ENCODE measurements around the gene SMIM1.

SMIM1 gene

GRCh38 chr1:3772715-3773571 is at the start of gene SMIM1:
Gene SMIM1, plus strand, starts transcription at chr1:3772749. Its CDS starts 2,625 bp downstream, at chr1:3775374.
- no peak for DNase-seq

GRCh38 chr1:3722846-3723245 is 49.7 kb upstream of the SMIM1 start:
- DNase-seq, result no peak

GRCh38 chr1:3724416-3725030 is 48.0 kb upstream of the SMIM1 start:
- DNase-seq, result peak; percentile 73

- DNase-seq, result no peak
Observed at GRCh38 chr1:3725366-3725765, 47.2 kb upstream of the SMIM1 start.

- DNase-seq, result no peak
Observed at GRCh38 chr1:3727042-3727824, 45.3 kb upstream of the SMIM1 start.

- no peak for DNase-seq
Observed at GRCh38 chr1:3727825-3728776, 44.4 kb upstream of the SMIM1 start.

GRCh38 chr1:3729594-3730542 is 42.7 kb upstream of the SMIM1 start:
- no peak for DNase-seq

- no peak for DNase-seq
Observed at GRCh38 chr1:3730543-3731247, 41.9 kb upstream of the SMIM1 start.

- DNase-seq, result no peak
Observed at GRCh38 chr1:3731583-3732433, 40.7 kb upstream of the SMIM1 start.

- DNase-seq, result no peak
Observed at GRCh38 chr1:3732434-3733093, 40.0 kb upstream of the SMIM1 start.

- DNase-seq, result no peak
Observed at GRCh38 chr1:3733094-3733882, 39.3 kb upstream of the SMIM1 start.

GRCh38 chr1:3733883-3734589 is 38.5 kb upstream of the SMIM1 start:
- DNase-seq, result no peak

- no peak for DNase-seq
Observed at GRCh38 chr1:3734602-3735001, 37.9 kb upstream of the SMIM1 start.

- DNase-seq, result no peak
Observed at GRCh38 chr1:3735027-3735681, 37.4 kb upstream of the SMIM1 start.

GRCh38 chr1:3735688-3736087 is 36.9 kb upstream of the SMIM1 start:
- DNase-seq, result no peak

GRCh38 chr1:3736131-3736561 is 36.4 kb upstream of the SMIM1 start:
- DNase-seq, result no peak

GRCh38 chr1:3736708-3737107 is 35.8 kb upstream of the SMIM1 start:
- no peak for DNase-seq
